Stimulated activated CD8-positive, alpha-beta memory T cell treated with anti-CD3 and anti-CD28 coated beads, Interleukin-7, amount 100 ng/mL, for 1 hour (primary cell): ENCODE results near the gene TGFB2.

ENCODE experiments used
- DNase-seq, 2 donors: peaks; one replicate each; pipeline ENCODE4 v3.0.0-alpha.2; 2020; ENCODE audit warnings: low read depth in 2 of 2

Gene TGFB2

GRCh38 chr1:218462587-218462986 is 117.5 kb downstream of the TGFB2 start:
- no peak for DNase-seq

GRCh38 chr1:218463194-218464156 is 118.3 kb downstream of the TGFB2 start:
- no peak for DNase-seq

GRCh38 chr1:218464871-218465270 is 119.7 kb downstream of the TGFB2 start:
- DNase-seq: no peak

GRCh38 chr1:218466341-218467010 is 121.3 kb downstream of the TGFB2 start:
- DNase-seq: no peak

- DNase-seq: no peak
Observed at GRCh38 chr1:218467101-218468072, 122.3 kb downstream of the TGFB2 start.

GRCh38 chr1:218468711-218469110 is 123.6 kb downstream of the TGFB2 start:
- no peak for DNase-seq

- no peak for DNase-seq
Observed at GRCh38 chr1:218472885-218473284, 127.7 kb downstream of the TGFB2 start.

- DNase-seq: no peak
Observed at GRCh38 chr1:218473522-218473921, 128.4 kb downstream of the TGFB2 start.

- DNase-seq: no peak
Observed at GRCh38 chr1:218474128-218474527, 129.0 kb downstream of the TGFB2 start.

- DNase-seq: no peak
Observed at GRCh38 chr1:218475275-218475674, 130.1 kb downstream of the TGFB2 start.

GRCh38 chr1:218475699-218476098 is 130.6 kb downstream of the TGFB2 start:
- no peak for DNase-seq

- DNase-seq: no peak
Observed at GRCh38 chr1:218476385-218476784, 131.2 kb downstream of the TGFB2 start.

- DNase-seq: no peak
Observed at GRCh38 chr1:218478336-218478735, 133.2 kb downstream of the TGFB2 start.

- DNase-seq: no peak
Observed at GRCh38 chr1:218479436-218480115, 134.4 kb downstream of the TGFB2 start.

GRCh38 chr1:218480137-218480536 is 135.0 kb downstream of the TGFB2 start:
- DNase-seq: no peak

GRCh38 chr1:218480588-218481099 is 135.5 kb downstream of the TGFB2 start:
- DNase-seq: no peak

GRCh38 chr1:218481116-218481775 is 136.1 kb downstream of the TGFB2 start:
- no peak for DNase-seq

- no peak for DNase-seq
Observed at GRCh38 chr1:218482683-218483082, 137.5 kb downstream of the TGFB2 start.

GRCh38 chr1:218485241-218485928 is 140.2 kb downstream of the TGFB2 start:
- DNase-seq: no peak

- DNase-seq: no peak
Observed at GRCh38 chr1:218488531-218488930, 143.4 kb downstream of the TGFB2 start.
